GM12864 (cell line): ENCODE measurements around the gene MRGPRF.

ENCODE experiments used
- DNase-seq: peaks from one replicate; pipeline ENCODE4 v3.0.0-alpha.2; 2011; ENCODE audit warnings: low read depth
- H3K4me3 ChIP-seq: 2 replicates; pipeline ENCODE4 v1.5.1; 2011; ENCODE audit warnings: mild to moderate bottlenecking, low read depth, low read length, control low read depth
- TF ChIP-seq, protein P1 (sequence below): IDR thresholded peaks from 2 replicates; pipeline ENCODE4 v1.5.1; 2011; ENCODE audit warnings: low read depth, mild to moderate bottlenecking, moderate library complexity, low read length, control low read depth, inconsistent platforms; ENCODE audit errors: missing control alignments

The MRGPRF gene

DNA sequence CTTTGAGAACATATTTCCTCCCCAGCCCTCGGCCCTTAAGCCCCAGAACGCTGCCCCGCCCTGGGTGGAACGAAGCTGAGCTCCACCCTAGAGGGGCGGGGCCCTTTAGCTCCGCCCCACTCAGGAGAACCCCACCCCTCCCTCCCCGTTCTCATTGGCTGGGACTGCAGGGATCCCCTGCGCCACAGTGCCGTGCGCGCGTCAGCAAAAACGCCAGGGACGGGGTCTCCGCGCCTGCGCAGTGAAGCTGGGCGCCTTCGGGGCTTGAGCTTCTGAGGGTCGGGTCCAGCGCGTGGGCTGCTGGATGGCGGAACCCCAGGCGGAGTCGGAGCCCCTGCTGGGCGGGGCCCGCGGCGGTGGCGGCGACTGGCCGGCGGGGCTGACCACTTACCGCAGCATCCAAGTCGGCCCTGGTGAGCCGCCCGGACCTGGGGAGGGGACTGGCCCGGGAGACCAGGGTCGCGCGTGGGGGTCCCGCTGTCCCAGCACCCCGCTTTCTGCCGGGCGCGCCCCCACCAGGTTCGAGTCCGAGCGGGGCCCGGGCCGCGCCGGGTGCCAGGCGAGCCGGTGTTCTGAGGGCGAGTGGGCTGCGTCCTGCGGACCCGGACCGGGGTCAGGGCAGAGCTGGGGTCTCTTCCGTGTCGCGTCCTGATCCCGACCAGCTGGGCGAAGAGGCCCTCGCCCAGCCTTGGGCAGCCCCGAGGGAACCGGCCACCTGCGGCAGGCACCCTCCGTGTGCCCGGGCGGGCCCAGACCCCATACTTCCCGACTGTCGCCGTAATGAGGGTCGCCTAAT, 35.8 kb upstream of the MRGPRF start, which contains the start of gene TPCN2:
Gene TPCN2 (plus strand): TSS at position 239 of the 796 bp plus-strand sequence. CDS start 66 bp downstream, at position 305.
- peak within 1 kb of the TSS; percentile 93 for H3K4me3 ChIP-seq
- peak; percentile 84 for DNase-seq
- TF ChIP-seq, protein P1, sequence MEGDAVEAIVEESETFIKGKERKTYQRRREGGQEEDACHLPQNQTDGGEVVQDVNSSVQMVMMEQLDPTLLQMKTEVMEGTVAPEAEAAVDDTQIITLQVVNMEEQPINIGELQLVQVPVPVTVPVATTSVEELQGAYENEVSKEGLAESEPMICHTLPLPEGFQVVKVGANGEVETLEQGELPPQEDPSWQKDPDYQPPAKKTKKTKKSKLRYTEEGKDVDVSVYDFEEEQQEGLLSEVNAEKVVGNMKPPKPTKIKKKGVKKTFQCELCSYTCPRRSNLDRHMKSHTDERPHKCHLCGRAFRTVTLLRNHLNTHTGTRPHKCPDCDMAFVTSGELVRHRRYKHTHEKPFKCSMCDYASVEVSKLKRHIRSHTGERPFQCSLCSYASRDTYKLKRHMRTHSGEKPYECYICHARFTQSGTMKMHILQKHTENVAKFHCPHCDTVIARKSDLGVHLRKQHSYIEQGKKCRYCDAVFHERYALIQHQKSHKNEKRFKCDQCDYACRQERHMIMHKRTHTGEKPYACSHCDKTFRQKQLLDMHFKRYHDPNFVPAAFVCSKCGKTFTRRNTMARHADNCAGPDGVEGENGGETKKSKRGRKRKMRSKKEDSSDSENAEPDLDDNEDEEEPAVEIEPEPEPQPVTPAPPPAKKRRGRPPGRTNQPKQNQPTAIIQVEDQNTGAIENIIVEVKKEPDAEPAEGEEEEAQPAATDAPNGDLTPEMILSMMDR = no peak

DNA sequence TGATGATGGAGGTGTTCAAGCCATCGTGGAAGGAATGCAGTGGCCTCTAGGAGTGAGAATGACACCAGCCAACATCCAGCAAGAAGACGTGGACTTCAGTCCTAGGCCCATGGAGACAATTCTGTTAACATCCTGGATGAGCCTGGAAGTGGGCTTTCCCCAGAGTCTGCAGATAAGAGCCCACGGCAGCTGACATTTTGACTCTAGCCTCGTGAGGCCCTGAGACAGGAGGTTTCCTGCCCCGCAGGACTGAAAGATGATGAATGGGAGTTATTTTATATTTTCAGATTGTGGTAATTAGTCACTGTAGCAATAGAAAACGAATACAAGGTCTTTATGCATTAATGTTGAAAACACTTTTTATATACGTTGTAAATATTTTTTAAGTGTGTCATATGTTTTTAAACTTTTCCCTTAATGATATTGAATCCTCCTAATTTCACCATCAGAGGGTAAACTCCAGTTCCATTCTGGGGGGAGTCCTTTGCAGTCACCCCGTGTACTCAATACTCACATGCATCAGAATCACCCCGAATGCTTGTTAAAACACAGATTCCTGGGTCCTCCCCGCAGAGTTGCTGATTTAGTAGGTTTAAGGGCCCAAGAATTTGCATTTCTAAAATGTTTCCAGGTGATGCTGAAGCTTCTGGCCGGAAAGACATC, 35.1 kb upstream of the MRGPRF start:
- TF ChIP-seq, protein P1 = no peak
- no peak for DNase-seq
- peak overlapping the region; percentile 93; the same call in 1 of the 2 replicates for H3K4me3 ChIP-seq

- DNase-seq = no peak
- H3K4me3 ChIP-seq = no peak overlapping the region
- TF ChIP-seq, protein P1 = peak; percentile 60
These were observed 31.3 kb upstream of the MRGPRF start for GRCh38 chr11:69044111-69045013.

DNA sequence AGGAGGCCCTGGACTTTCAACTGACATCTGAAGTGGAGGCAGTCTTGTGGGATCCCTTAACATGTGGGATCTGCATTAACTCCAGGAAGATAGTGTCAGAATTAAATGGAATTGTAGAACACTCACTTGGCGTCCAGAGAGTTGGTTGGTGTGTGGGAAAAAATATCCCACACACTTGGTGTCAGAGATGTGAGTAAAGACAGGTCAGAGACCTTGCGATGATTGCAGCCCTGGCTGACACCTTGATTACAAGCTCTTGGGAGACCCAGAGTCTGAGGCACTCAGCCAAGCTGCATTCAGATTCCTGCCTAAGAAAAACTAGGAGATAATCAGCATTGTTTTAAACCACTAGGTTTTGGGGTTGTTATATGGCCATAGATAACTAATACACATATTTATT, 28.5 kb upstream of the MRGPRF start:
- TF ChIP-seq, protein P1 = no peak
- DNase-seq = no peak
- H3K4me3 ChIP-seq = no peak overlapping the region

- no peak overlapping the region for H3K4me3 ChIP-seq
- TF ChIP-seq, protein P1 = no peak
- no peak for DNase-seq
These were observed 27.7 kb upstream of the MRGPRF start for GRCh38 chr11:69040581-69041260.

DNA sequence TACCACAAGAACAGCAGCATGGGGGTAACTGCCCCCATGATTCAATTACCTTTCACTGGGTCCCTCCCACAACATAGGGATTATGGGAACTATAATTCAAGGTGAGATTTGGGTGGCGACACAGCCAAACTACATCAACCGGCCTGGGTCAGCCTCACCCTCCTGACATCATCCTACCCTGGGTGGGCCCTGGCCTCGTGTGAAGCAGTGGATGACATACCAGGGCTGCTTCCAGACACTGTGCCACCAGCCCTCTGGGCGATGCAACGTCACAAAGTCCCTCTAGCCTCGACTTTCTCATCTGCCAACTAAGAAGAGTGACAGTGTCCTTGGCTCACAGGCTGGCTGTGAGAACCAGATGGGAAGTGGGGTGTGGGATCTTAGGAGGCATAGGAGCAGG, 27.0 kb upstream of the MRGPRF start:
- no peak for DNase-seq
- TF ChIP-seq, protein P1 = no peak
- H3K4me3 ChIP-seq = no peak overlapping the region
